HL-60/S4 (cell line): ENCODE measurements around the gene ECHS1.
"Not testable (repeated sequence)": the region's sequence is repeated elsewhere in the genome, so short reads cannot be mapped to it uniquely, and the experiment has no call there.

ENCODE experiments used
- in situ Hi-C: fragments of 300-500 bp; cut with MboI; formaldehyde crosslinking; loops from 2 replicates; pipeline ENCODE4 v1.14.3; 2022; ENCODE audit warnings: low sequenced_read_pairs

The ECHS1 gene

DNA sequence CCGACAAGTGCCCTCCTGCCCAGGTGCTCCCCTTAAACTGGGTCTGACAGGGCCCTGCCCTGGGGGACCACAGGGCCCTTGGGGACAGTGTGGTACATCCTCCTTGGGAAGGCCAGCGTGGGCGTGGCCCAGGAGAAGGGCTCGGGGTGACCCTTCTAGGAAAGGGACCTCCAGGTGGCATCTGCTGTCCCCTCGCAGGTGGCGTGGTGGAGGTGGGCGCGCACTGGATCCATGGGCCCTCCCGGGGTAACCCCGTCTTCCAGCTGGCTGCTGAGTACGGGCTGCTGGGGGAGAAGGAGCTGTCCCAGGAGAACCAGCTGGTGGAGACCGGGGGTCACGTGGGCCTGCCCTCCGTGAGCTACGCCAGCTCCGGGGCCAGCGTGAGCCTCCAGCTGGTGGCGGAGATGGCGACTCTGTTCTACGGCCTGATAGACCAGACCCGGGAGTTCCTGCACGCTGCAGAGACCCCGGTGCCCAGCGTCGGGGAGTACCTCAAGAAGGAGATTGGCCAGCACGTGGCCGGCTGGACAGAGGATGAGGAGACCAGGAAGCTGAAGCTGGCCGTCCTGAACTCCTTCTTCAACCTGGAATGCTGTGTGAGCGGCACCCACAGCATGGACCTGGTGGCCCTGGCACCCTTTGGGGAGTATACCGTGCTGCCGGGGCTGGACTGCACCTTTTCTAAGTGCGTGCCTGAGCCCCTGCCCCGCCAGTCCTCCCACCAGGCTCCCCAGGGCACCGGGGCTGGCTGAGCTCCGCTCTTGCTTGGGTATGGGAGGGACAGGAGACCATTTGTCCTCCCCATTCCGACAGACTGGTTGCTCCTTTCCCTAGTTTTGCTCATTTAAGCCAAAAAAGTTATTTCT lies 6.9 kb upstream of the ECHS1 start:
- in situ Hi-C loops: no loop called here

DNA sequence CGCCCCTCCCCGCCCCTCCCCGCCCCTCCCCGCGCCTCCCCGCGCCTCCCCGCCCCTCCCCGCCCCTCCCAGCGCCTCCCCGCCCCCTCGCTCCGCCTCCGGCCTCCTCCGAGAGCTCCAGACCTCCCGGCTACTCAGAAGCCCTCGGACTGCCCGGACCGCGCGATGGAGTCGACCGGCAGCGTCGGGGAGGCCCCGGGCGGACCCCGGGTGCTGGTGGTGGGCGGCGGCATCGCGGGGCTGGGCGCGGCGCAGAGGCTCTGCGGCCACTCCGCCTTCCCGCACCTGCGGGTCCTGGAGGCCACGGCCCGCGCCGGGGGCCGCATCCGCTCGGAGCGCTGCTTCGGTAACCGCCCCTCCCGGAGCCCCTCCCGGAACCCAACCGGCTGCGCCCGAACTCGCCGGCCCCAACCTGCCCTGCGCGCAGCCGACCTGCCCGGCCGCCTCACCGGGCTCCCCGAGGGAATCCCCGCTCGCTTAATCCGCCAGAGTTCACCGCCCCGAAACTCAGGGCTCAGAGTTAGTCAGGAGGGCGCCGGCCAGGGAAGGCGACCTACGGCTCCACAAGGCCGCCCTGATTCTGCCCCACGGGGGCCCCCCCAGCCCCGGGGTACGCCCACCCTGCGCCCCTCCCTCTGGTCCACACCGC lies 6.1 kb upstream of the ECHS1 start, which contains the start of gene PAOX:
Gene PAOX, plus strand, starts transcription at position 111 of the 649 bp plus-strand sequence. Its CDS starts 55 bp downstream, at position 166.
- in situ Hi-C loops: no loop called here

DNA sequence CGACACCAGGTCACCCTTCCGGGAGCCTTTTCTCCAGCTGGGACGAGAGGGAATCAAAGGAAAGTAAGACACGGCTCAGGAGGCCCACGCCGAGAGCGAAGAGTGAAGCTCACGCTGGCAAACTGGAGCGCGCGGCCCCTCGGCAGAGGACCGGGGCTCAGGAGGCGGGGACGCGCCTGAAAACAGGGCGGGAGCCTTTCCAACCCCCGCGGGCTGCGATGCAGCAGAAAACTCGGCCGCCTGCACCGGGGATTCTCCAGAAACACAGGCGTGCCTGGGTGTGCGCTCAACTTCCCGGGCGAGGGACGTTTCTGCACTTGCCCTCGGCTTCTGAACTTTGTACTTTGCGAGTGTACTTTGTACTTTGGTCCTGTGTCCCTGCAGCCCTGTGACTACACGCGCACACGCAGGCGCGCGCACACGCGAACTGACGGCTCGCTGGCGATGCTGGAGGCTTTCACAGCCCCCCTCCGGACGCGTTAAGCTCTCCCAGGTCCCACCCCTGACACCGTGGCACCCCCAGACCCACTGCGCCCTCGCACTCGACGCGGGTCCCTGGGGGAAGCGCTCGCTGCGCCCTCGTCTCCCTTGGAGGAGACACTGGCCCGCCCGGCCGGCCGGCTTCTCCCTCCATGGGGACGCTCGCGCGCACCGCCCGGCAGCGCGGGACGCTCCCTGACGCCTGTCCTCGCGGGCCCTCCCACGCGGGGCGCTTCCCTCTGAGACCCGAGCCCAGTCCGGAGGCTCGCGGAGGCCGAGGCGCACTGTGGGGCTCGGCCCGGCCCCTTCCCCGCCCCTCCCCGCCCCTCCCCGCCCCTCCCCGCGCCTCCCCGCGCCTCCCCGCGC lies 5.3 kb upstream of the ECHS1 start:
- in situ Hi-C loops: no loop called here

DNA sequence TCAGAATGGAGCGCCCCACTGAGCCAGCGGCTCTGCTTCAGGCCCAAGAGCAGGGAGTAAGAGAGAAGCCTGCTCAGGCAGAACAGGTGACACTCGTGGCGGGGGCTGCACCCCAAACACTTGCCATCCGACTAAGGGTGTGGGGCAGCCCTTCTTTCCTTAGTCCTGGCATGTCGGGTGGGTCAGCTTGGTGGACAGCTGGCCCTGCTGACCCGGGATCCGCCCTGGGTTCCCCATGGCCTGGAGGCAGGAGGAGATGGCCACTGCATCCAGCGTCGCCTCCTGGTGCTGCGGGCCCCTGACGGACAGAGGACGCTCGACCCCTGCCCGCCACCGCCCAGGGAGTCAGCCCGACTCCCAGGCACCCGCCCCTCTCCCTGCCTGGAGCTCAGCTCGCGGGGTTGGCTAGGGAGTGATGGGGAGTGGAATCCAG lies 4.7 kb upstream of the ECHS1 start:
- in situ Hi-C loops: no loop called here

DNA sequence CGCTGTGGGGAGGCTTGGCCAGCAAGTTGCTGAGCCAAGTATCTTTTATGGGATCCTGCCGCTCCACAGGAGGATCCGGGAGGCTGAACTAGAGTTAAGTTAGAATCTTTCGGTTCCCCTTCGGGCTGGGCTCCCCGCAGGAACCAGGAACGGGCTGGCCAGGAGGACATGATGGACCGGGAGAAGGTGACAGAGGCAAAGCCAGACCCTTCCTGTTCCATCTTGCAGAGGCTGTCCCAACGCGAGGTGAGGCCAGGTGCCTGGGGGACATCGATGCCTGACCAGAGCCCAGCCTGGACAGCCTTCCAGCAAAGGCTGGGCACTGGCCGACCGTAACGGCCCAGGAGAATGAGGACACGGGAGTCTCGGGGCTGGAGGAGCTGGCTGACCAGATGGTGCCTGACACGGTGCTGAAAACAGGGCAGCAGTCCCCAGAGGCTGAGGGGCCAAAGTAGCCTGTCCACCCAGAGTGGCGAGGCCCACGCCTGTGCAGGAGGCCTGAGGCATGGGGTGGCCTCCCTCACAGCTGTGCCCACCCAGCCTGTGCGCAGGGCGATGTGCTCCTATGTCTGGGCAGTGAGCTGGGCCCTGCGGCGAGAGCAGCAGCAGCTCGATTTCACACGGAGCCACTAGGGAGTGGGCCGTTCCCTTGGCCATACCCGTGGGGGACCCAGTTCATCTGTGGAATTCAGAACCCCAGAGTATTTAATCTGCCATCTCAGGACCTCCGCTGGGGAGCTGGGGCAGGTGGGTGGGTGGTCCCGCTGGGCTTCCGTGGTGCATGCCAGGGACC lies 4.1 kb upstream of the ECHS1 start:
- in situ Hi-C loops: no loop called here

DNA sequence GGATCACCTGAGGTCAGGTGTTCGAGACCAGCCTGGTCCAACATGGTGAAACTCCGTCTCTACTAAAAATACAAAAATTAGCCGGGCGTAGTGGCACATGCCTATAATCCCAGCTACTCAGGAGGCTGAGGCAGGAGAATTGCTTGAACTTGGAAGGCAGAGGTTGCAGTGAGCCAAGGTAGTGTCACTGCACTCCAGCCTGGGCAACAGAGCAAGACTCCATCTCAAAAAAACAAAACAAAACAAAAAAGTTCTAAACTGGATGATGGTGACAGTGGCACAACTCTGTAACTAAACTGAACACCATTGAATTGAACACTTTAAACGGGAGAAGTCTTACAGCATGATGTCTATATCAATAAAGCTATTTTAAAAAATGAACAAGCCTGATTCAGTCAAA lies 3.0 kb upstream of the ECHS1 start:
- in situ Hi-C loops: not testable (repeated sequence)

DNA sequence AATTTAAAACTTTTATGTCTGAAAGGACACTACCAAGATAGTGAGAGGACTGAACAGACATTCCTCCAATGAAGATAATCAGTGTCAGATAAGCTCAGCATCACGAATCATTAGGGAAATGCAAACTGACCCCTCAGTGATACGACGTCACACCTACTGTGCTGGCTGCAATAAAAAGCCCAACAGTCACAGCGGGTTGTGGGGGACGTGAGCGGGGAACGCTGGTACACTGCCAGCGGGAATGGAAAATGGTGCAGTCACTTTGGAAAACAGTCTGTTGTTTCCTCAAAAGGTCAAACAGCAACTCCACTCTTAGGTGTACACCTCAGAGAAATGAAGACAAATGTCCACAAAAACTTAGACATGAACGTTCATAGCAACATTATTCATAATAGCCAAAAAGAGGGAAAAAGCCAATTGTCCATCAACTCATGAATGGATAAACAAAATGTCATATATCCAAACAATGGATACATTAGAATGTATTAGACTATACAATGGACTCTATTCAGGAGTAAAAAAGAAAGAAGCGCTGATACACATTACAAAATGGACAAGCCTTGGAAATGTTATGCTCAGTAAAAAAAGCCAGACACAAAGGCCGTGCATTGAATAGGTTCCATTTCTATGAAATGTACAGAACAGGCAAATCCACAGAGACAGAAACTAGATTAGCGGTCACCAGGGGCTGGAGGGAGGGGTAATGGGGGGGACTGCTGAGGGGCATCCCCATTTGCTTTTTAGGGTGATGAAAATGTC lies 2.4 kb upstream of the ECHS1 start:
- in situ Hi-C loops: no loop called here

DNA sequence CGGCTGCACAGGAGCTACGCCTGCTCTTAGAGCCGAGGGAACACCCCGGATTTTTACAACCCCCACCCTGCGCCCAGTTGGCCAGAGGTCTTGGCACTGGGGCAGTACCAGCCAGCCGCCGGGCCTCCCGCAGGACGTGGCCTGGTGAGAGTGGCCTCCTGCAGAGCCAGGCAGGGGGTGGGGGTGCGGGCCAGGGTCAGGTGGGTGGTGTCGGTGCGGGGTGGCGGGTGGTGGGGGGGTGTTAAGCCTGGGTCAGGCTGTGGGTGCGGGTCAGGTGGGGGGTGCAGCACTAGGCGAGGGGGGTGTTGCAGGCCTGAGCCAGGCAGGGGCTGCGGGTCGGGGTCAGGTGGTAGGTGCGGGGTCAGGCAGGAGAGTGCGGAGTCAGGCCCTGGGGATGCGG lies 647 bp downstream of the ECHS1 start:
- in situ Hi-C loops: no loop called here

DNA sequence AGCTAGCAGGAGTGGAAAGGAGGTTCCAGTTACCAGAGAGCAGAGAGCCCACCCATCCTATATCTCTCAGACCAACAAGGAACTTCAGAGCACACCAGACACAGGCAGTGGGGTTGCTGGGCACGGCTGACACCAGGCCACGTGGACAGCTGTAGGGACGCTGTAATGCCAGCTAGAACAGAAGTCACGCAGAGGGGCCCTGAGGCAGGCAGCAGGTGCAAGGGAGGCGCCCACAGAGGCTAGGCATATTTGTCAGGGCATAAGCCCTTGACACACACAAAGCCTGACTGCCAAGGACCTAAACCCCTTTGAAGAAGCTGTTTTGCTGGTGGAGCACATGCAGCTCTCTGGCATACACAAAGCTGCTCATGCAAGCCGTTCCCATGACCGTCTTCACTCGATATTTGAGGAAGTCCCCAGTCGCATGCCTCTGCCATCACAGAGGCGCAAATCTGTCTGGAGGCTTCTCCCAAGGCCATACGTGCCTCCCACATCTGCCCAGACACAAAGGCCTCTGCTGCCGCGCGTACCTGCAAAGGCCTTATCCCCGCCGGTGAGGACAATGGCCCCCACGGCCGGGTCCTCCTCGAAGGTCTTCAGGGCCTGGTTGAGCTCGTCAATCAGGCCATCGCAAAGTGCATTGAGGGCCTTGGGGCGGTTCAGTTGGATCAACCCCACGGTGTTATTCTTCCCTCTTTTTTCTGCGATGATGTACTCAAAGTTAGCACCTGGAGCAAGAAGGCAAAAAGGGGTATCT lies 2.9 kb downstream of the ECHS1 start:
- in situ Hi-C loops: no loop called here

DNA sequence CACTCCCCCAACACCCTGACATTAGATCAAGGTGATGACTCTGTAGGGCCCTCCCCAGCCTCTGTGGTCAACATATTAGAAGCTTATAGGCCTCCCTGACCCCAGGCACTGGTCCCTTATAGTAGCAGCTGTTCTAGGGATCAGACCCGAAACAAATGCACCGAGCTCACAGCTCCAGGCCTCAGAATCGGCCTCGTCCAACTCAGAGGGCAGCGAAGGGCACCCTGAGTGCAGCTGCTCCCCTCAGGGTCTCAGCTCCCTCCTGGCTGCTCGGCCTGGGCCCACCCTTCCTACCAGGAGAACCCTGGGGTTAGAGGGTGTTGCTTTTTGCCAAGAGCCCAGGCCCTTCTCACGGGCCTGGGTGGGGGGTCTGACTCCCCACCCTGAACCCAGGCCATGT lies 5.0 kb downstream of the ECHS1 start:
- in situ Hi-C loops: no loop called here

DNA sequence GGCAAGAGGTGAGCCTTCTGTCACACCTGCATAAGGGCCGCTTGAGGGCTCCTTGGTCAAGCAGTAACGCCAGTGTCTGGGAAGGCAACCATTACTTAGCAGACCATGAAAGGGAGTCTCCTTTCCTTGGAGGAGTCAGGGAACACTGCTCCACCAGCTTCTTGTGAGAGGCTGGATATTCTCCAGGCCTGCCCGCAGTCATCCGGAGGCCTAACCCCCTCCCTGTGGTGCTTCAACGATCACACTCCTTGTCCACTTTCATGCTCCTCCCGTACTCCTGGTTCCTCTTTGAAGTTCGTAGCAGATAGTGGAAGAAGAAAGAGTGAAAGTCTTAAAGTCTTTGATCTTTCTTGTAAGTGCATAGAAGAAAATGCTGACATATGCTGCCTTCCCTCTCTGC lies 5.7 kb downstream of the ECHS1 start:
- in situ Hi-C loops: not testable (repeated sequence)

DNA sequence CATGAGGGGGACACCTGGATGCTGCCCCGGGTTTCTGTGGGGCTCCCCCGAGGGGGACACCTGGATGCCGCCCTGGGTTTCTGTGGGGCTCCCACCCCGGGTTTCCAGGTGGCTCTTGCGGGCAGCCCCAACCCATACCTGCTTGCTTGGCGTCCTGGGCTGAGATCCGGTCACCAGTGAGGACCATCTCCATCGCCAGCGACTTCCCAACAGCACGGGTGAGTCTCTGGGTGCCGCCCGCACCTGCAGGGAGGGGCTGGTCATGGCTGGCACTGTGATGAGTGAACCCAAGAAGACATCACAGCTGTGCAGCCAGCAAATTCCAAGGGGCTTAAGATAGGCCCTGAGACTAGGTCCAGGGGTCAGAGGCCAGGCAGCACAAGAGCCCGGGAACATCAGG lies 6.4 kb downstream of the ECHS1 start:
- in situ Hi-C loops: no loop called here

DNA sequence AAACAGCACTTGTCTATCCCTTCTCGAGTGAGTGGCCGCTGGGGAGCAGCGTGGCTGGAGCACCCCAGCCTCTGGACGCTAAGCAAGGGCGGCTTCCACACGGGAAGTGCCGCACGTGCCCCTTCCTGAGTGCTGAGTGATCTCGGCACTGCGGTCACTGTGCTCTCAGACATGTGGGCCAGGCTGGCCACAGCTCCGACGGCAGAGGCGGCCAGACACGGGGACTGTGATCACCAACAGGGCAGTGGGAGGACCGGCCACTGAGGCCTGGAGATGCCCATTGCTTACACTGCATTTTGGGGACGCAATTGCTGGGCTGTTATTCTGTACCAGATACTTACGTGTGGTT lies 7.0 kb downstream of the ECHS1 start:
- in situ Hi-C loops: no loop called here

DNA sequence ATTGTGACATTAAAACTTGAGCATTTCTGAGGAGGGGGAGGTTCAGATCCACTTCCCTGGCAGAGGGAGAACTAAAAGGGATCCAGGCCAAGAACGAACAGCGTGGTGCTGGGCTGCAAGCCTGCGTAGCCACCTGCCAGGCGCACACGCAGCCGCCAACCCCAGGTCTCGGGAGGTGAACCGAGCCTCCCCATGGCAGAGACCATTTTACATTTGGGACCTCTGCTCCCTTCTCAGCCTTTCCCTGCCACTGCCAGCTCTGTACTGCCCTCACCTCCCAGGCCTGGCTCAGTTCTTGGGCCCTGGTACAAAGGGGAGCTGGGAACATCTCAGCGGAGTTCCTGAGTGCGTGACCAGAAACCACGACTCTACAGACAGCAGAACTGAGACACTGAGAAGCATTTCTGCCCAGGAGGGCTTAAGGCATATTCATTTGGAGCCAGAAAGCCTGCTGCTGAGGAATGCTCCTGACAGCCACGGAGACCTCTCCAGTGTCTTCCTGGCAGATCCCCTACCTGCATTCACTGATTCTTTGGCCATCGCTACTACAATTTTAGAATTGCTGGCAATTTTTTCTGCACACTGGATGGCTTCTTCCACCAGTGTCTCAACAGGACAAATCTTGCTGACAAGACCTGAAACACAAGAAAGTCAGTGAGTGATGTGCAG lies 7.6 kb downstream of the ECHS1 start:
- in situ Hi-C loops: no loop called here

DNA sequence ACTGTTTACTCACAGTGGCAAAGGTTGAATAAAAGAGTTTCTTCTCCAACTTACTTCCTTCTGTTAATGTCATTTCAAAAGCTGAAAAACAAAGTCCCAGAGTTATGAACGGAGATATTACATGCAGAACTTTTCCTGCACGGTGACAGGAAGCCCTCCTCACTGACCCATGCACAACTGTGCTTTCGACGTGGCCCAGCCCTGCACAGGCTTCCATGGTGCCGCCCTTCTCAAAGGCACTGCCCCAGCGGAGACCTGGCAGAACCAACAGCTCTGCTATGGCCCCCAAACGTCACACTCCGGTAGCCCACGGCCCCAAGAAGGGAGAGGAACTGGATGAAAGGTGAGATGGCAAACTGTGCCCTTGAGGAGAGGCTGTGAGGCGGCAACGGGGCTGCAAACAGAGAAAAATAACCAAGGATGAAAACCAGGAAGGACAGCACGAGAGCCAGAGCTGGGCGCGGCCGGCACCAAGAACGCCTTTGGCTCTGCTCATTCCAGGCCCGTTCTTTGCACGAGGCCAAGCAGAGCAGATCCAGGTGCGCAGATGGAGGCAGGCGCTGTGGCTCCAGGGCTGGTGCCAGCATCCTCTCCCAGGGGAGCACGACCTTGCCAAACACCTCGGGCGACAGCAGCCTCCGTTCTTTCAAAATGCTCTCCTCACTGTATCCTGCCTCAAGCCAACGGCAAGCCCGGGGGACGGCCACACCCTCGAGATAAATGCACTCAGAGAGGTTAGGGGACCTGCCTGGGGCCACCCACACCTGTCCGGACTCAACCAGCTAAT lies 8.3 kb downstream of the ECHS1 start:
- in situ Hi-C loops: no loop called here

DNA sequence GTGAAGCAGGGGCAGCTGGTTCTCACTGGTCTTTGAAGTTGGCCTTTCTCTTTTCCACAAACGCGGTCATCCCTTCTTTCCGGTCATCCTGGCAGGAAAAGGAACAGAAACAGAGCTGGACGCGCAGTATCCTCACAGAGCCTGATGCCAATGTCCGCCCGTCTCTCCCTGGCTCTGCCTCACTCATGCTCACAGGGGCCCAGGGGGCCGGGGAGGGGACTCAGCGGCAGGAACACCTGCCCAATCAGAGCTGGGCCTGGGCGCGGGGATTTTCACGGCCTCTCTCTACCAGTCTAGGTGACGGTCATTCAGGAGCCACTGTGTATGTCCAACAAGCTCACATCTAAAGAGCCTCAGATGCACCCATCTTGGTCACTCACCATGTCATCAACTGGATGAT lies 10.3 kb downstream of the ECHS1 start:
- in situ Hi-C loops: no loop called here

DNA sequence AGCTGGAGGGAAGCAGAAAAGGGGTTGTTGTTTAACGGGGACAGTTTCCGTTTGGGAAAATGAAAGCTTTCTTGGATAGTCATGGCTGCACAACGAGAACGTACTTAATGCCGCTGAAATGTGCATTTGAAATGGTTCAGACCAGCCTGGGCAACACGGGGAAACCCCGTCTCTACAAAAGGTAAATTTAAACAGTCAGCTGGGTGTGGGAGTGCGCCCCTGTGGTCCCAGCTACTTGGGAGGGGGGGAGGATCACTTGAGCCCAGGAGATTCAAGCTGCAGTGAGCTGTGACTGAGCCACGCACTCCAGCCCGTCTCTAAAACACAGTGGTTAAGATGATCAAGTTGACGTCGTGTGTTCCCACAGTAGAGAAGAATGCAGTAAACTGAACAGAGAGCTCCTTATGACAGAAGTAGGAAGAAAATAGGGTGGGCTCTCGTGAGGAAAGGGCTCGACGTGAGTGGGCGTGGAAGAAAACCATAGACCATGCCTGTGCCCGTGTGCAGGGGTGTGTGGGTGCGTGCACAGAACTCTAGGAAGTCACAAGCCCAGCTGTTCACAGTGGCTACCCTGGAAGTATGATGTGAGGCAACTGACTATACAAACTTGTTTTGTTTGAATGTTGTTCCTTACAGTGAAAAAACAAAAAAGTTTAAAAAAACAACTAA lies 11.2 kb downstream of the ECHS1 start:
- in situ Hi-C loops: no loop called here
